Superior temporal gyrus (tissue), 1 donor: Measurements from ENCODE around the gene LRRC27.
"Not testable (repeated sequence)": the region's sequence is repeated elsewhere in the genome, so short reads cannot be mapped to it uniquely, and the experiment has no call there.

ENCODE experiments used
- DNase-seq: peaks from one replicate; pipeline ENCODE4 v3.0.0-alpha.2; 2016; ENCODE audit errors: extremely low spot score

Gene LRRC27

DNA sequence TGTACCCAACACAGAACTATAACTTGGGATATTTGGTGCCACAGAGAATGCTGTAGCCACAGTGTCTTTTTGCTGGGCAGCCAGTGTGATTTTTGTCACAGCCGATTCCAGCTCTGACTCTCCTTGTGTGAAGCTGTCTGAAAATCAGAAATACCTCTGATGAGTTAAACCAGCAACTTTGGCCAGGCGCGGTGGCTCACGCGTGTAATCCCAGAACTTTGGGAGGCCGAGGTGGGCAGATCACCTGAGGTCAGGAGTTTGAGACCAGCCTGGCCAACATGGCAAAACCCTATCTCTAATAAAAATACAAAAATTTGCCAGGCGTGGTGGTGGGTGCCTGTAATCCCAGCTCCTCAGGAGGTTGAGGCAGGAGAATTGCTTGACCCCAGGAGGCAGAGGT is 5.9 kb downstream of the LRRC27 start:
- DNase-seq, result not testable (repeated sequence)

DNA sequence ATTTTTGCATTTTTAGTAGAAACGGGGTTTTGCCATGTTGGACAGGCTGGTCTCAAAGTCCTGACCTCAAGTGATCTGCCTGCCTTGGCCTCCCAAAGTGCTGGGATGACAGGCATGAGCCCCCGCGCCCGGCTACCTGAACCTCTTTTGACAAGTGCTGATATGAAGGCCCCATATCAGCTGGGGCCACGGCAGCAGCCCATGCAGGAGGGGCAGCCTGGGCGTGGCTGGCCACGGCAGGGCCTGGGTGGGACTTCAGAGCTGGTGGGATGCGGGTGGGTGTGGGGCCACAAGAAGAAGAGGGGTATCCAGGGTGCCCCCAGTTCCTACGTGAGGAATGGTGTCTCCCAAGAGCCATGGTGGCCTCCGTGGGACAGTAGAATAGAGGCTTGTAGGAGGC is 6.9 kb downstream of the LRRC27 start:
- no peak for DNase-seq

DNA sequence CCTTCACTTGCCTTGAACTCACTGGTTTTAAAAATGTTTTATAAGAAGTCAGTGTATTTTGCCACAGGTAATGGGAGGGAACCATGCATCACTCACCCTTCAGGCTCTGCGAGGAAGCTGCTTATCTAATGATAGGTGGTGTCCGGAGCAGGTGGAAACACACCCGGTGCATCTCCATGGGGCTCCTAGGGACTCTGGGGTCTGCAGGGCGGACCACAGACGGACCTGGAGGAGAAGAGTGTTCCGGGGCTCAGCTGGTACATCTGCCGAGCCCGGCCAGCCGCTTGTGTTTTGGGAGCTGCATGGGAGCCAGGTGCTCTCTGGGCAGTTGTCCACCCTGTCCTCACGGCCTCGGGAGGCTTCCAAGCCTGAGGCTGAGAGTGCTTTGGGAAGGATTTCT is 7.3 kb downstream of the LRRC27 start:
- no peak for DNase-seq

DNA sequence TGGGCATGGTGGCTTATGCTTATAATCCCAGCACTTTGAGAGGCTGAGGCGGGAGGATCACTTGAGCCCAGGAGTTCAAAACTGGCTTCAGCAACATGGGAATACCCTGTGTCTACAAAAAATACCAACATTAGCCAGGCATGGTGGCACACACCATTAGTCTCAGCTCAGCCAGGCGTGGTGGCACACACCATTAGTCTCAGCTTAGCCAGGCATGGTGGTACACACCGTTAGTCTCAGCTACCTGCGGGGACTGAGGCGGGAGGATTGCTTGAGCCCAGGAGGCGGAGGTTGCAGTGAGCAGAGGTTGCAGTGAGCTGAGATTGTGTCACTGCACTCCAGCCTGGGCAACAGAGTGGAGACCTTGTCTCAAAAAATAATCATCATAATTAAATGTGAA is 9.0 kb downstream of the LRRC27 start:
- no peak for DNase-seq

DNA sequence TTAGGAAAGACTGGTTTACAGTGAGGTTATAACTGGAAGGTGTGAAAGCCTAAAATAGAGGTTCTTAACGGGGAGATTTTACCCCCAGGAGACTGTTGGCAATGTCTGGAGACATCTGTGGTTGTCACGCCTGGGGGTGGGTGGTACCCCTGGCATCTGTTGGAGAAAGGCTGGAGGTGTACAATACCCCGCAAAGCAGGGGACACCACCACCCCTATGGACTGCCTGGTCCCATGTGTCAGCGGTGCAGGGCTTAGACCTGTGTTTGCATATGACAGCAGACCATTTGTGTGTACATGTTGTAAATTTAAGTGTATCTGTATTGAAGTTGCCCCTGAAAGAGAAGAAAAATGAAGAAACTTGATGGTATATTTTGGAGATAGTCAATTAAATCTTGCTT is 9.8 kb downstream of the LRRC27 start:
- peak; percentile 4 for DNase-seq

DNA sequence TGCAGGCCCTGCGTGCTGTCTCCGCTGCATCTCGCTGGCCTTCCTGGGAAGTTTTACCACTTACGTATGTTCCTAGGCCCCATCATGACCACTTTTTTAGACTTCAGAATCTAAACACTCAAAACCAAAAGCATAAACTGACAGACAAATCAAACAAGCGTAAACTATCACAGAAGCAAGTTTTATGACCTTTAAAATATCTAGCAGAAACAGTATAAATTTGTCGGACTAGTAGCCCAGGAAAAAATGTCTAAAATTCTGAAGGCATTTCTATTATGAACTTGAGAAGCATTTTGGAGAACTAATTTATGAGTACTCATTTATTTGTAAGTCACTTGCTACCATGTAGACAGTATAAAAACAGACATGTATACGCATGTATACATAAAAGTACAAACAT is 10.6 kb downstream of the LRRC27 start:
- DNase-seq, result no peak

DNA sequence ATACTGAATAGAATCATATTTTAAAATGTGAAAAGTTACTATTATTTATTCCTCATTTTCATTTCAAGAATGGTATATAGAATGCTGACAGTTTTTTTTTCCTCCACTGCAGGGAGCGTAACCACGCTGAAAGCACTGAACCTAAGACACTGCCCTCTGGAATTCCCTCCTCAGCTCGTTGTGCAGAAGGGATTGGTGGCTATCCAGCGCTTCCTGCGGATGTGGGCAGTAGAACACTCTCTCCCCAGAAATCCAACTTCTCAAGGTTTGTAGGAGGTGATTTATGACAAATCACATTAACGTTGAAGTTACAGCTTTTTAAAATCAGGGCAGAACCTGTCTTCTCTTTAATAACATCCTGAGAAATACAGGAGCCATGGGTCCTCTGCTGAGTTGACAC is 12.4 kb downstream of the LRRC27 start:
- no peak for DNase-seq

DNA sequence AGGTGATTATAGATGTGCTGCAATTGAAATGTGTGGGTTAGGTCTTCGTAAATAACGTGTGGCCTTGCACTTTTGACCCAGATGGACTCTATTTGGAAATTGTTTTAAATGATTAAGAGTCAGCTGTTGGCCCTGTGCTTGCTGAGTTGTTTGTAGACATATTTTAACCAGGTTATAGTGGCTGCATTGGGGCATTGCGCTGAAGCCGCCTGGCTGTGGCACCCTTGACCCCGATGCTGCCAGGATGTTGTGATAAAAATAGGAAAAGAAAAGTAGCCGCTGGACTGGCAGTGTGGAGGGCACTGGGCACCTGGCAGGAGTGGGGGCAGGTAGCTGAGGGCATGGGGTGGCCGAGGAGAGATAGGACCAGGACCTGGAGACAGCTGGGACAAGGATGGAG is 13.4 kb downstream of the LRRC27 start:
- no peak for DNase-seq

DNA sequence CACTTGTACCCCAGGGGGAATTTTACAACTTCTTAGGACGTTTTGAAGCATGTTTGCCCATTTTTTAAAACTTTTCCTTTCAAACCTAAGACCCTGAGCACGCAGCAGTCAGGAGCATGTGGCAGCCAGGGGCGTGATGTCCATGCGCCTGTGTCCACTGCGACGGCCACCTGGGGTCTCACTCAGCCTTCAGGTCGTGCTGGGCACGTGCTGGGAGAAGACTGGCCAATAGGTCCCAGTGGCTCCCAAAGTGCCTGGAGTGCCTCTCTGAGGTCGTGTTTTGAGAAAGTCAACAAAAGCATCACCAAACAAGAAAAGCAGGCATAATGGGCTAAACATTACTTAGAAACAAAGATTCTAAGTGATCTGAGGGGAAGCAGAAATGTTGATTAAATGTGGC is 14.8 kb downstream of the LRRC27 start:
- no peak for DNase-seq

DNA sequence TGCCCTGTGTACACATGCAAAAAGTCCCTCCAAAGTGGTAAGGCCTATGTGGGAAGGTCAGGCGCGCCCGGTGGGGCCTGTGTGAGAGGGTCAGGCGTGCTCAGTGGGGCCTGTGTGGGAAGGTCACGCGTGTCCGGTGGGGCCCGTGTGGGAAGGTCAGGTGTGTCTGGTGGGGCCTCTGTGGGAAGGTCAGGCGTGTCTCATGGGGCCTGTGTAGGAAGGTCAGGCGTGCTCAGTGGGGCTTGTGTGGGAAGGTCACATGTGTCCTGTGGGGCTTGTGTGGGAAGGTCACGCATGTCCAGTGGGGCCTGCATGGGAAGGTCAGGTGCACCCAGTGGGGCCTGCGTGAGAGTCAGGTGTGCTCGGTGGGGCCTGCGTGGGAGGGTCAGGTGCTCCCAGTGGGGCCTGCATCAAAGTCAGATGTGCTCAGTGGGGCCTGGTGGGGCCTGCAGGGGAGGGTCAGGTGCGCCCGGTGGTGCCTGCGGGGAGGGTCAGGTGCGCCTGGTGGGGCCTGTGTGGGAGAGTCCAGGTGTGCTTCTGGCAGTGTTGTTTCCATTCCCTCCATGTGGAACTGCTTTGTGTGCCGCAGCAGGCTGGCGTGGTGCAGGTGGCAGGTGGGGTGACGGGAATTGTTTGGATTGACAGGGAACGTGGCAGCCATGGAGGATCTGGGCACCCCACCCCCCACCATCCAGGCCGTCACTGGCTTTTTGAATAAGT is 15.4 kb downstream of the LRRC27 start:
- DNase-seq, result no peak

DNA sequence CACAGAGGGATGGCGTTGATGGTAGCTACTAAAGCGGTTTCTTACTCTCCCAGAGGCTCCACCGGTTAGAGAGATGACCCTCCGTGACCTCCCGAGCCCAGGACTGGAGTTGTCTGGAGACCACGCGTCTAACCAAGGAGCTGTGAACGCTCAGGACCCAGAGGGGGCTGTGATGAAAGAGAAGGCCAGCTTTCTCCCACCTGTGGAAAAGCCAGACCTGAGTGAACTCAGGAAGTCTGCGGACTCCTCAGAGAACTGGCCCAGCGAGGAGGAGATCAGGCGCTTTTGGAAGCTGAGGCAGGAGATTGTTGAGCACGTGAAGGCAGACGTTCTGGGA is 15.9 kb downstream of the LRRC27 start:
- DNase-seq, result no peak

DNA sequence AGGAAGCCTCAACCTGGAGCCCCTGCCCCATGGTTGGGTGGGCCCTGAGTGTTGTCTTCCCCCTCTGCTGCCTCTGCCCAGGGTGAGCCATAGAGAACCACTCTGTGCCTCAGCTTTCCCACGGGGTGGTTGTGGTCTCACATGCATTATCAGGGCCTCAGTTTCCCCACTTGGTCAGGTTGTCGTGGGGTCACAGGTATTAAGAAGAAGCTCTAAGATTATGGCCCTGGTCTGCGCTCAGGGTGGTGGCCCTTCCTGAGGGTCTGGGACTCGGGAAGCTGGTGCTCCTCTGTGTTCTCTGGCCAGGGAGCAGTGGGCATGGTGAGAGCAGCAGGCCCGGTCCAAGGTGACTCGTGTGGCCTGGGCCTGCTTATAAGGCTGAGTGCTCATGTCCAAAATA is 17.8 kb downstream of the LRRC27 start:
- DNase-seq, result no peak

DNA sequence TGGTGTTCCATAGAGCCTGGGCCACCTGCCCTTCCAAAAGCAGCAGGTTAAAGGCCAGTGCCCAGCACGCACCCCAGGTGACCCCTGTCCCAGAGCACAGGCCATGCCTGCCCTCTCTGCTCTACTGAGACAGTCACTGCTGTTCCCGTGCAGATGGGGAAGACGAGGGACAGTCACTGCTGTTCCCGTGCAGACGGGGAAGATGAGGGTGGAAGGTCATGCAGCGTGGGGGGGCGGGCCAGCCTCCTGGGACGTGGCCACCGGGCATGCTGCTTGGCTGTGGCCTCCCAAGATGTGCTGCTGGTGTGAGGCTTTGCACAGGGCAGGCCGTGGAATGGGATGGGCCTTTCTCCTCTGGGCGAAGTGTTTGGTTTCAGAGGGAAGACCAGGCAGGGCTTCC is 18.4 kb downstream of the LRRC27 start:
- DNase-seq, result no peak

DNA sequence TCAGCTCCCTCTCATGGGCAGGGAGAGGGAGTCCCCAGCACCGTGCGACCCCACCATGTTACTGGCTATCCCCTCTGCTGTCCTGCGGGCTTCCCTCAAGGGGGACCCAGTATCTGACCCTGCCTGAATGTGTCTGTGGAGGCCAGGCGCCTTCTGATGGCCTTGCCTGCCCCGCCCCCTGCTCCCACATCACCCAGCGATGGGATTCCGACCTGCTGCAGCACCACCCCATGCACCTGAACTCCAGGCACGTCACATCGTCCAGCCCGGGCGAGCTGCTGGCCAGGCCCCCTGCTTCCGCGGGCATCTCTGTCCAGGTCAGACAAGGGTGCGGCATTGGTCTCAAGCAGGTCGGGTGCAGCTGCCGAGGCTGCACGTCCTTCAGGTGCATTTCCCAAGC is 19.0 kb downstream of the LRRC27 start:
- no peak for DNase-seq

DNA sequence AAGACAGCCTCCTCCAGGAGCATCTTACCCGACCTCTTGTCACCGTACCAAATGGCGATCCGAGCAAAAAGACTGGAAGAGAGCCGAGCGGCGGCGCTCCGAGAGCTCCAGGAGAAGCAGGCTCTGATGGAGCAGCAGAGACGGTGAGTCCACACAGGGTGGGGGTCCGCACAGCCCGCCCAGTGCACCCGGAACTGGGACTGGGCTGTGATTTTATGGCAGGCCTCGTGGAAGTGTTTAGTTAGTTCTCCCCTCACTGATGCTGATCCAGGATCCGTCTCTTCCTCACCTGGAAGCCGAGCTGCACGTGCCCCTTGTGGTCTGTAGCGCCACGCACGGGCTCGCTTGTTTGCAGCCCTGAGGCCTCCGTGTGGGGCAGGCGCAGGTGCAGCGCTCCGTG is 19.6 kb downstream of the LRRC27 start:
- DNase-seq, result no peak

DNA sequence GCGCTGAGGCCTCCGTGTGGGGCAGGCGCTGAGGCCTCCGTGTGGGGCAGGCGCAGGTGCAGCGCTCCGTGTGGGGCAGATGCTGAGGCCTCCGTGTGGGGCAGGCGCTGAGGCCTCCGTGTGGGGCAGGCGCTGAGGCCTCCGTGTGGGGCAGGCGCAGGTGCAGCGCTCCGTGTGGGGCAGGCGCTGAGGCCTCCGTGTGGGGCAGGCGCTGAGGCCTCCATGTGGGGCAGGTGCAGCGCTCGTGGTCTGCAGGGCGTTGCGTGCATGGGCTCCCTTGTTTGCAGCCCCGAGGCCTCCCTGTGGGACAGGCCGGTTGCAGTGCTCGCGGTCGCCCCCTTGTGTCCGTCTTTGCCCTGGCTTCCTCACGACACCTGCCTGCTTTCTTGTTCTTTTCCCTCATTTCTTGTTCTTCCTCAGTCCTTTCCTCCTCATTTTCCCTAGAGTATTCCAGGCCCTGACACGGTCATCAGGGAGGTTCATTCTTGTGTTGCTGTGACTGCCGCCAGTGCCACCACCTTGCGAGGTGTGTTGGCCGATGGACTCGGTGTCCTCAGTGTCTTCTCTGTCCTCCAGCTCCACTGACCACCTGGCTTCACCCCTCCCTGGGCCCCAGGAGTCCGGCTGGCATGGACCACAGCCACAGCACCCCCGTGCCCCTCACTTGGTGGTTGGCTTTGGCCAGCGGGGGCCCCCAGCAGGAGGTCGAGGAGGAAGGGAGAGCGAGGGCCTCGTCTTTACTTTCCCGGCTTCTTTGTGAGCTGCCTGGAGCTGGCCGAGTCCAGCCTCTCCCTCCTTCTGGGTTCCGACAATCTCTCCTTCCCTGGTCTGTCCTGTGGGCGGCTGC is 20.7 kb downstream of the LRRC27 start:
- peak; percentile 64 for DNase-seq

DNA sequence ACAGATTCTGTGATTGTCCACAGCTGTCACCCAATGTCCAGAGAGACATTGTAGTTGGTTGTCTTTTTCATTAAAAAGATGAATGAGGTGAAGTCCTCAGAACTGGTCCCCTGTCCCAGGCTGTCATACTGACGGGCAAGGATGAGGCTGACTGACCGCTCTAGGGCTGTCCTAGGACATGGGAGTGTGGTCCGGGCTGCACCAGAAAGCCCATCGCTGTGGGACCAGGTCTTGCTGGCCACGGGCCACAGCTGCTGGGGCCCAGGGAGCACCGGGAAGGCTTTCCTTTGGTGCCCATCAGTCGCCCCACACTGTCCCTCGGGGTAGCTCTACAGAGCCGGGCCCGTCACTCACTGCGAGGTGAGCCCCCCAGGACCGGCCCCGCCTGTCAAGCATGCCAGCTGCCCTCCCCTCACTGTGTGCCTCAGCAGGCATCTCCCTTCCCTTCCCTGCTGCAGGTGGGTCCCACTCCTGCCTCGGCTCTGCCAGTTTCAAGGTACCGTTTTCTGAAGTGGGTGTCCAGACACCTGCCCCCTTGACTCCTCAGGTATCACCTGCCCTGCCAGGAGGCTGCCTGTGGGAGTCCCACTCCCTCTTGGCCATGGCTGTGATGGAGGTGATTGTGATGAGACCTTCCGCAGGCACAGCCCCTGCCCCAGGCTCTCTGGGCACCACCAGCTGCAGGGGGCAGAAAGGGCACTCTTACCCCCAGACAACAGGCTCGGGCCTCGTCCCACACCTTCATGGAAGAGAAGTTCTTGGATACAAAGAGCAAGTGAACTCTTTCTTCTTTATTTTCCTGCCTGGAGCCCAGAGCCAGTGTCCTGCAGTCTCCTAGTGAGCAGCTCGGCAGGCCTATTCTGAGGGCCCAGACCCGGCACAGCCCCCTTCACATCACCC is 21.7 kb downstream of the LRRC27 start:
- no peak for DNase-seq

DNA sequence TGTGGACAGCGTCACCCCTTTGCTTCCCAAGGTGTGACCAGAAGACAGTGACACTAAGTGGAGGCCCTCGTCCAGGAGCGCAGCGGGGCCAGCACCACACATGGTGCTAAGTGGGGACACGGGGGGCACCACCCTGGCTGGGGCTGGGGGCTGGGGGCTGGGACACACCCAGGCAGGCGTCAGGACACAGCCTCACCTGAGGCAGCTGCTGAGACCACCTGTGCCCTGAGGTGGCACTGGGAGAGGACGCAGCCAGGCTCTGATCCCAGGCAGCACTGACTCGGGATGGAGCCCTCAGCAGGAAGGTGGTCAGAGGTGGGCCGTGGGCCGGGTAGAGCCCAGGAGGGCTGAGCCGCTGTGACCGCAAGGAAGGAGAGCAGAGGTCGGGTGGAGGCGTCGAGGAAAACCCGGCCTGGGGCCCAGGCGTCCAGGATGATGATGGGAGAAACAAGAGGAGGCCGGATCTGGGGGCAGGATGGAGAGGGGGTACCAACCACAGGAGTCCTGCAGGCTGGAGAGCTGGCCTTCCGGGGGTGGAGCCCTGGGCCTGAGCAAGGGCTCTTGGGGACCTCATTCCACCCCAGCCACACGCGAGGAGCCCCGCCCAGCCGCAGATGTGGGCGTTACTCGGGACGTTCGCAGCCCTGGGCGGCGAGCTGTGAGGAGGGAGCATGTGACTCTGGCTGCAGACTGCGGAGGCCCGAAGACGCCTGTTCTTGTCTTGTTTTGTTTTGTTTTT is 22.5 kb downstream of the LRRC27 start:
- DNase-seq, result no peak

DNA sequence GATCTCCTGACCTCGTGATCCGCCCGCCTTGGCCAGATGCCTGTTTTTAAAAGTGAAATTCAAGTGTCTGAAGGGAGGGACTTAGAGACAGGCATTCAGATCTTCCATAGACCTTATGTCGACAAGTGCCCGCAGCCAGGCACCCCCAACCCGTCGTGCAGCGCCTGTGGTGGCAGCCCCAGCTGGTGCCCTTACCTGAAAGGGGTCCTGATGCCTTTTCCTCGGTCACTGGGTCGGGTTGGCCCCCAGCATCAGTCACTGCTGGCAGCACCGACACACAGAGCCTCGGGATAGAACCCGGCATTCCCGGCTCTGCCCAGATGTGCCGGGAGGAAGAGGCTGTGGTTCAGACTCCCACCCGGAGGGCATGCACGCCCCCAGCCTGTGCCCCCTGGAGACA is 23.3 kb downstream of the LRRC27 start:
- DNase-seq, result no peak

DNA sequence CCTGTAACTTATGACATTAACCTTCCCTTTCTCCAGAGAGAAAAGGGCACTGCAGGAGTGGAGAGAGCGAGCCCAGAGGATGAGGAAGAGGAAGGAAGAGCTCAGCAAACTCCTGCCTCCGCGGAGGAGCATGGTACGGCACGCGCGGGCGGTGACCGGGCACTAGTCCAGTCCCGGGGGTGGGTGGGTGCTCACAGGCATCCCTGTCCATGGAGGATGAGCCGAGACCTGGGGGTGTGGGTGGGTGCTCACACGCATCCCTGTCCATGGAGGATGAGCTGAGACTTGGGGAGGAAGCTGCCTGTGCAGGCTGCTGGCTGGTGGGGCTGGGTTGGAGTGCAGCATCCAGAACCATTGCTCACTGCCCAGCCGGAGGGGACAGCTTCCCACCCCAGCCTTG is 23.8 kb downstream of the LRRC27 start:
- DNase-seq, result no peak

DNA sequence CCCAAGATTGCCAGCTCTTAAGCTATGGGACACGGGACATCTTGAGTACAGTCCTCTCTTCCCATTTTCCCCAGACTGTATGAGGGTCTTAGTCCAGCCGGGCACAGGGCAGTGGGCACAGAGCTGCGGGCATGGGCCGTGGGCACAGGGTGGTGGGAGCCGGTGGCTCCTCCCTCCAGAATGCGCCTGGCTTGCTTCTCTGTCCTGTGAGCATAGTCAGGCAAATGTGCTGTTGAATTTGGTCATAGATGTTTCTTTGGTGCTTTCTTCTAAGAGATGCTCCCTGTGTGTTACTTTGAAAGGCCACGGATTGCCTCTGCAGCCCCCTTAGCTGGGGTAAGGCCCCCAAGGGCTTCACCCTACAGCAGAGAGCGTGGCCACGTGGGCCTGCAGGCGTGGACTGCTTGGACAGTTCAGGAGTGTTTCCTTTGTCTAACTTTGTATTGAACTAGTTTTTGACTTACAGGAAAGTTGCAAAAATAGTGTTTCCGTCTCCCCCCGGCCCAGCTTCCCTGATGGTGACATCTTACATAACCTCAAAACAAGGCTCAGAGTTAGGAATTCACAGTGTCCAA is 24.7 kb downstream of the LRRC27 start:
- DNase-seq, result no peak
